Type B pancreatic cell (in vitro differentiated cells): ENCODE results near the gene NEXN. TPM values are rescaled to one million over a fixed set of nuclear protein-coding genes. Genes with fewer than 3 reads are reported as not detected.
"Not testable (repeated sequence)": the region's sequence is repeated elsewhere in the genome, so short reads cannot be mapped to it uniquely, and the experiment has no call there.

Source experiments
- DNase-seq: peaks from one replicate; pipeline ENCODE4 v3.0.0; 2021; ENCODE audit warnings: mixed read lengths; ENCODE audit not compliant: unreplicated experiment; ENCODE audit errors: extremely low spot score
- H3K27ac Mint-ChIP-seq: 2 replicates; pipeline ENCODE4 v1.8.0; 2021; ENCODE audit warnings: mild to moderate bottlenecking, mixed read lengths
- H3K27me3 Mint-ChIP-seq: 2 replicates; pipeline ENCODE4 v1.8.0; 2021; ENCODE audit warnings: mixed read lengths
- H3K36me3 Mint-ChIP-seq: 2 replicates; pipeline ENCODE4 v1.8.0; 2021; ENCODE audit warnings: mixed read lengths
- H3K4me1 Mint-ChIP-seq: one replicate; pipeline ENCODE4 v1.8.0; 2021; ENCODE audit warnings: mixed read lengths; ENCODE audit not compliant: unreplicated experiment
- H3K4me3 Mint-ChIP-seq: 2 replicates; pipeline ENCODE4 v1.8.0; 2021; ENCODE audit warnings: mild to moderate bottlenecking, mixed read lengths
- H3K9me3 Mint-ChIP-seq: 2 replicates; pipeline ENCODE4 v1.8.0; 2021; ENCODE audit warnings: mixed read lengths
- total RNA-seq: library from RNA; stranded (reverse); gene quantifications from 2 replicates; pipeline ENCODE4 v1.2.1, GENCODE V29; 2021; ENCODE audit warnings: low replicate concordance
- TF ChIP-seq, protein P1 (sequence below): fragments of 200-600 bp; sonication (generic); conservative IDR thresholded peaks from 2 replicates; pipeline ENCODE4 v1.5.0; 2021; ENCODE audit warnings: antibody characterized with exemption, mild to moderate bottlenecking

The NEXN gene
- total RNA-seq, 1 donor from 2014 or later: 2.8 TPM

DNA sequence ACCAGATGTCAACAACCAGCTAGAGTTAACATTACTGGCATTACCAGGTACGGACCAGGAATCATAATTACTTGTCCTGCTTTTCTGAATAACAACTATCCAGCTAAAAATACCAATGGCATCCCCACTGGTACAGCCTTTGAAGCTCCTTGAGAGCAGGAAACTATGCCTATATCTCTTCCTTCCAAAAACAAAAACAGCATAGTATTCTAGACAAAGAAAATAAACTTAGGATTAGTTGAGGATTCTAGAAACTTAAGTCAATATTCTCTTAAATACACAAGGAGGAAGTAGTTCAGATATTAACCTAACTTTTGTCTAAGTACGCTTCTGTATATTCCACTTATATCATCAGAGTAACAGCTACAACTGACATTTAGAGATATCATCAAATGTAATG is 87.5 kb downstream of the NEXN start:
- TF ChIP-seq, protein P1, sequence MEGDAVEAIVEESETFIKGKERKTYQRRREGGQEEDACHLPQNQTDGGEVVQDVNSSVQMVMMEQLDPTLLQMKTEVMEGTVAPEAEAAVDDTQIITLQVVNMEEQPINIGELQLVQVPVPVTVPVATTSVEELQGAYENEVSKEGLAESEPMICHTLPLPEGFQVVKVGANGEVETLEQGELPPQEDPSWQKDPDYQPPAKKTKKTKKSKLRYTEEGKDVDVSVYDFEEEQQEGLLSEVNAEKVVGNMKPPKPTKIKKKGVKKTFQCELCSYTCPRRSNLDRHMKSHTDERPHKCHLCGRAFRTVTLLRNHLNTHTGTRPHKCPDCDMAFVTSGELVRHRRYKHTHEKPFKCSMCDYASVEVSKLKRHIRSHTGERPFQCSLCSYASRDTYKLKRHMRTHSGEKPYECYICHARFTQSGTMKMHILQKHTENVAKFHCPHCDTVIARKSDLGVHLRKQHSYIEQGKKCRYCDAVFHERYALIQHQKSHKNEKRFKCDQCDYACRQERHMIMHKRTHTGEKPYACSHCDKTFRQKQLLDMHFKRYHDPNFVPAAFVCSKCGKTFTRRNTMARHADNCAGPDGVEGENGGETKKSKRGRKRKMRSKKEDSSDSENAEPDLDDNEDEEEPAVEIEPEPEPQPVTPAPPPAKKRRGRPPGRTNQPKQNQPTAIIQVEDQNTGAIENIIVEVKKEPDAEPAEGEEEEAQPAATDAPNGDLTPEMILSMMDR: no peak
- Mint-ChIP-seq H3K9me3 (no peaks in the 10 kb centered on the region), H3K36me3 (peaks cover 33% of the 10 kb centered on the region), H3K27me3 (no peaks in the 10 kb centered on the region), H3K4me1 (peaks cover 31% of the 10 kb centered on the region), H3K27ac (peak overlapping the region; percentile 79), H3K4me3 (peak overlapping the region; percentile 85)
- DNase-seq: no peak

DNA sequence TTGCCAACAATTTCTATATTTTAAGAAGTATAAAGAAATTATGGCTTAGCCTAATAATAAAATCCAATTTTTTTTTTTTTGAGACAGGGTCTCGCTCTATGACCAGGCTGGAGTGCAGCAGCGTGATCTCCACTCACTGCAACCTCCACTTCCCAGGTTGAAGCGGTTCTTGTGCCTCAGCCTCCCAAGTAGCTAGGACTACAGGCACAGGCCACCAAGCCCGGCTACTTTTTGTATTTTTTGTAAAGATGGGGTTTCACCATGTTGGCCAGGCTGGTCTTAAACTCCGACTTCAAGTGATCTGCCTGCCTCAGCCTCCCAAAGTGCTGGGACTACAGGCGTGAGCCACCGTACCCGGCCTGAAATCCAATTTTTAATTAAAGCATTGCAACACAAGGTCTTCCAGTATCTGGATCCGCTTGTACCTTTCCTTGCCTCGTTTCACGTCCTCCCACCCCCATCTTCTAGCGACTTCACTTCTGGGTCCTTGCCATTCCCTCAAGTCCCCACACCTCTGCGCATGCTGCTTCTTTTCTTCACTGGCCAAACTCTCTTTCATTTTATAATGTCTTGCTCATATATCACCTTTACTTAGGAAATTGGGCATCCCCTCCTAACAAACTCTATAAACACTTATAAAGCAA is 88.1 kb downstream of the NEXN start:
- Mint-ChIP-seq H3K9me3 (no peaks in the 10 kb centered on the region), H3K36me3 (peaks cover 28% of the 10 kb centered on the region), H3K4me1 (peaks cover 32% of the 10 kb centered on the region), H3K4me3 (peak overlapping the region; percentile 85), H3K27ac (peak overlapping the region; percentile 79), H3K27me3 (no peaks in the 10 kb centered on the region)
- no peak for DNase-seq
- TF ChIP-seq, protein P1: no peak

DNA sequence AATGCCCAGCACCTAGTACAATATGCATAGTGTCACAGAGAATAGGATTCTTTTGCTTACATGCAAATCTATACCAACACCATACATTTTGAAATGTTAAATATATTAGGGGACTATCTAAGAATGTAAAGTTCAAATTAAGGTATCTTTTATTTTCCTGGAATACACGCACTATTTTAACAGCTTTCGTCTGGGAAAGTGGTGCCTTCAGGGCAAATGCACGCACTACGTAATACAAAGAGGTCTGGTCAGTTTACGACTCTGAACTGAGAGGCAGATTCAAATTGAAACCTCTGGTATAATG is 89.5 kb downstream of the NEXN start:
- H3K9me3 Mint-ChIP-seq: no peaks in the 10 kb centered on the region
- no peak overlapping the region for H3K4me3 Mint-ChIP-seq
- H3K27ac Mint-ChIP-seq: no peak overlapping the region
- H3K36me3 Mint-ChIP-seq: peaks cover 22% of the 10 kb centered on the region
- no peak for DNase-seq
- H3K27me3 Mint-ChIP-seq: no peaks in the 10 kb centered on the region
- H3K4me1 Mint-ChIP-seq: peaks cover 31% of the 10 kb centered on the region
- TF ChIP-seq, protein P1: no peak

DNA sequence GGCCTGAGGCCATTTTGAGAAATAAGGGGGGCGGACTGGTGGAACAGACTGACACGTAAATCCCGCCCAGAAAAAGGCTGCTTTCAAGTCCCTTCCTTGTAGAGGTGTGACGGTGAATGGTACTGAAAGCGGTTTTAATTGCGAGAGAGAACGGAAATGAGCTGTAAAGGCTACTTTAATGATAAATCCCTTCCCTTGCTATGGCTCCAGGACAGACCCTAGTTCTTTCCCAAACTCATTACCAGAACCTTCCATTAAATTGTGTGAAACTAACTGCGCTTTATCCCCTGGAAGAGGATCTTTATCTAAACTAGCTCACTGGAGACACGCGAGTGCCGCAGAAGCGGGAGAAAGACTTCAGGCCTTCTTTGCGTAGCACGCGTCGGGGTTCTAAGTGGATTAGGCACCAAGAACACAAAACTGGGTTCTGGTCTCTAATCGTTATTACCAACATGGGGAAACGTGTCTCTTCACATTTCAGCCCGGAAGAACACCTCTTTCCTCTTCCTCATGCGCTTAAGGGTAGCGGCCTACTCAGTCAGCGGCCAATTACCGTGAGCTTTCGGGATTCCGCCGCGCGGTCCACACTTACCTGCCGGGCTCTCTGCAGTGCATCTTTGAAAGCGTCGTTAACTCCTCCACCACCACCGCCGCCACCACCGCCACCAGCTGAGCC is 90.0 kb downstream of the NEXN start:
- peaks cover 22% of the 10 kb centered on the region for H3K36me3 Mint-ChIP-seq
- DNase-seq: peak; percentile 74
- H3K4me1 Mint-ChIP-seq: peaks cover 29% of the 10 kb centered on the region
- H3K27ac Mint-ChIP-seq: no peak overlapping the region
- H3K27me3 Mint-ChIP-seq: no peaks in the 10 kb centered on the region
- no peaks in the 10 kb centered on the region for H3K9me3 Mint-ChIP-seq
- no peak overlapping the region for H3K4me3 Mint-ChIP-seq
- TF ChIP-seq, protein P1: no peak

DNA sequence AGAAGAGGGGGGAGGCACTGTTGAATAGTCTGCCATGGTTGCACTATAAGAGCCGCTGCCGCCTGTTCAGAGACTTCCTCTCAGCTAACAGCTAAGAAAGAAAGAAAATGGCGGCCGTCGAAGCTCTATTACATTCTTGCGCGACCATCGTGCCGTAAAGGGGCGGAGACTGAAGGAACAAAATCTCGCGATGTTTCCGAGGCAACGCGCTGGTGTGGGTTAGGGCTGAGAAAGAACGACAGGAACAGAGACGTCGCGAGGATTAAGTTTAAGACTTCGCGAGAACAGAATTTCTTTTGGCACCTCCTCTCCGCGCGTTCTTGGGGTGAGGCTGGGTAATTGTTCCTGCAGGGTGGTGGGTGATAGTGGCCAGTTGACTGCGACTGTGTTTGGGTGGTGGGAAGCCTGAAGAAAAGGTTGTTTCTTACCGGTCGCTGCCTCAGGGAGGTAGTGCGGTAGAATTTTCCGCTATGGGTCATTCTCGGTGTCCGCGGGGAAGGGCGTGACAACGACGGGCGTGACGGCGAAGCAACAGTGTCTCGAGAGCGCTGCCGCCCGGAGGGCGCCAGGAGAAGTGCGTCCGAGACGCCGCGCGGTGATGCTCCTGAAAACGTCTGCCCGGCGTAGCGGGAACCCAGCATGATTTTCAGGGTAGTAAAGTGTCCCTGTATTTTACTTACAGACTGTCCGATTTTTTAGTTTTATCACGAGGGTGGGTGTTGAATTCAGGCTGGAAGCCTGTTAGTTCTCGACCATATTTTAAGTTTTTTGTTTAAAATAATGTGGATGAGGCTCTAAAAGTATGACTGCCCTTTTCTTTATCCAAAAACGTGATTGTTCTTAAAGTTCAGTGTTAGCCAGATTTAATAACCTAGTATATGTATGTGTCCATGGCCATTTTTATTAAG is 90.8 kb downstream of the NEXN start, which contains the start of gene FUBP1:
FUBP1 (minus strand) TSS at position 104 of the 908 bp plus-strand sequence; CDS start at position 36, 68 bp downstream.
- peaks cover 19% of the 10 kb centered on the region for H3K36me3 Mint-ChIP-seq
- no peak within 1 kb of the TSS for H3K27ac Mint-ChIP-seq
- DNase-seq: peak; percentile 93
- H3K27me3 Mint-ChIP-seq: no peaks in the 10 kb centered on the region
- TF ChIP-seq, protein P1: peak; percentile 77
- H3K4me1 Mint-ChIP-seq: peaks cover 28% of the 10 kb centered on the region
- no peak within 1 kb of the TSS for H3K4me3 Mint-ChIP-seq
- no peaks in the 10 kb centered on the region for H3K9me3 Mint-ChIP-seq

DNA sequence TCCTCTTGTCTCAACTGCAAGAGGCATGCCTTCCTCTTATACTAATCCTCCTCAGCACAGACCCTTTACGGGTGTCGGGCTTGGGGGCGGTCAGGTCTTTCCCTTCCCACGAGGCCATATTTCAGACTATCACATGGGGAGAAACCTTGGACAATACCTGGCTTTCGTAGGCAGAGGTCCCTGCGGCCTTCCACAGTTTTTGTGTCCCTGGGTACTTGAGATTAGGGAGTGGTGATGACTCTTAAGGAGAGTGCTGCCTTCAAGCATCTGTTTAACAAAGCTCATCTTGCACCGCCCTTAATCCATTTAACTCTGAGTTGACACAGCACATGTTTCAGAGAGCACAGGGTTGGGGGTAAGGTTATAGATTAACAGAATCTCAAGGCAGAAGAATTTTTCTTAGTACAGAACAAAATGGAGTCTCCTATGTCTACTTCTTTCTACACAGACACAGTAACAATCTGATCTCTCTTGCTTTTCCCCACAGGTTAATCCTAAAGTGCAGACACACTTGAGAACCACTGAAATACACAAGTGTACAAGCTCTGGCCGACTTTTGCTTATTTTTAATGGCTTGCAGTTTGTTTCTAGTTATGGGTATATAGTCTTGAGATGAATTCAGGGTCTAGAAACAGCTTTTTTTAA is 95.0 kb downstream of the NEXN start:
- Mint-ChIP-seq H3K4me3 (peak overlapping the region; percentile 53), H3K27ac (peak overlapping the region; percentile 79)

More for the DNA sequence above, 95.0 kb downstream of the NEXN start:
- H3K9me3 Mint-ChIP-seq, H3K27me3 Mint-ChIP-seq, DNase-seq: not testable (repeated sequence)
- Mint-ChIP-seq H3K36me3 (peaks cover 11% of the 10 kb centered on the region), H3K4me1 (peaks cover 17% of the 10 kb centered on the region)
